Trophoblast cell (in vitro differentiated cells and primary cell): Measurements from ENCODE around the gene SLC30A7. TPM values are rescaled to one million over a fixed set of nuclear protein-coding genes. Genes with fewer than 3 reads are reported as not detected.
A peak's percentile ranks its signal among the peaks of the same experiment; 100 is the strongest.

ENCODE experiments used
- DNase-seq, 2 donors: peaks; one replicate each; pipeline ENCODE4 v3.0.0-alpha.2; 2016
- H2AFZ ChIP-seq: 2 replicates; pipeline ENCODE4 v1.6.1; 2013; ENCODE audit warnings: low read length, moderate library complexity, mild to moderate bottlenecking; ENCODE audit not compliant: insufficient read depth, poor library complexity
- H2AK5ac ChIP-seq: 2 replicates; pipeline ENCODE4 v1.6.1; 2013; ENCODE audit warnings: mild to moderate bottlenecking, low read length
- H2BK120ac ChIP-seq: 2 replicates; pipeline ENCODE4 v1.6.1; 2013; ENCODE audit warnings: low read length, mild to moderate bottlenecking, moderate library complexity; ENCODE audit not compliant: insufficient read depth, poor library complexity
- H2BK12ac ChIP-seq: 2 replicates; pipeline ENCODE4 v1.6.1; 2013; ENCODE audit warnings: mild to moderate bottlenecking, low read length, moderate library complexity
- H2BK5ac ChIP-seq: 2 replicates; pipeline ENCODE4 v1.6.1; 2013; ENCODE audit warnings: low read length, low read depth, moderate library complexity, mild to moderate bottlenecking; ENCODE audit not compliant: poor library complexity
- H3K14ac ChIP-seq: 2 replicates; pipeline ENCODE4 v1.6.1; 2013; ENCODE audit warnings: mild to moderate bottlenecking, low read length
- H3K18ac ChIP-seq: 2 replicates; pipeline ENCODE4 v1.6.1; 2013; ENCODE audit warnings: mild to moderate bottlenecking, low read length
- H3K23ac ChIP-seq: 2 replicates; pipeline ENCODE4 v1.6.1; 2013; ENCODE audit warnings: low read length
- H3K27ac ChIP-seq: 2 replicates; pipeline ENCODE4 v1.5.1; 2013; ENCODE audit warnings: low read depth, mild to moderate bottlenecking, inconsistent platforms, low read length, moderate library complexity
- H3K27me3 ChIP-seq: 2 replicates; pipeline ENCODE4 v1.6.1; 2013; ENCODE audit warnings: inconsistent platforms, mild to moderate bottlenecking, low read length, moderate library complexity; ENCODE audit not compliant: insufficient read depth
- H3K36me3 ChIP-seq, 2 experiments: 1 replicate in 1 of 2; 2 replicates in 1 of 2; pipeline ENCODE4 v1.6.1; 2013; ENCODE audit warnings: low read length in 2 of 2, mild to moderate bottlenecking in 2 of 2, moderate library complexity in 1 of 2; ENCODE audit not compliant: insufficient read depth in 2 of 2, control insufficient read depth in 1 of 2
- H3K4ac ChIP-seq: 2 replicates; pipeline ENCODE4 v1.6.1; 2013; ENCODE audit warnings: low read depth, mild to moderate bottlenecking, low read length, moderate library complexity
- H3K4me1 ChIP-seq, 2 experiments: 1 replicate in 1 of 2; 2 replicates in 1 of 2; pipeline ENCODE4 v1.6.1; 2013; ENCODE audit warnings: low read length in 2 of 2, mild to moderate bottlenecking in 2 of 2, moderate library complexity in 1 of 2; ENCODE audit not compliant: insufficient read depth in 2 of 2, control insufficient read depth in 1 of 2
- H3K4me2 ChIP-seq: 2 replicates; pipeline ENCODE4 v1.6.1; 2013; ENCODE audit warnings: inconsistent platforms, mild to moderate bottlenecking, low read length, moderate library complexity
- H3K4me3 ChIP-seq: 2 replicates; pipeline ENCODE4 v1.5.1; 2013; ENCODE audit warnings: mild to moderate bottlenecking, low read depth, low read length, inconsistent platforms
- H3K79me1 ChIP-seq: one replicate; pipeline ENCODE4 v1.6.1; 2013; ENCODE audit warnings: low read length
- H3K79me2 ChIP-seq: 2 replicates; pipeline ENCODE4 v1.6.1; 2013; ENCODE audit warnings: low read length, mild to moderate bottlenecking; ENCODE audit not compliant: control insufficient read depth, insufficient read depth, poor library complexity
- H3K9ac ChIP-seq: 2 replicates; pipeline ENCODE4 v1.6.1; 2013; ENCODE audit warnings: mild to moderate bottlenecking, low read length
- H3K9me3 ChIP-seq: 2 replicates; pipeline ENCODE4 v1.6.1; 2013; ENCODE audit warnings: low read depth, mild to moderate bottlenecking, control low read depth, inconsistent platforms, low read length; ENCODE audit not compliant: insufficient read depth
- H4K12ac ChIP-seq: 2 replicates; pipeline ENCODE4 v1.6.1; 2013; ENCODE audit warnings: low read depth, mild to moderate bottlenecking, low read length, moderate library complexity
- H4K8ac ChIP-seq: 2 replicates; pipeline ENCODE4 v1.6.1; 2013; ENCODE audit warnings: low read depth, mild to moderate bottlenecking, low read length, moderate library complexity
- H4K91ac ChIP-seq: one replicate; pipeline ENCODE4 v1.6.1; 2013; ENCODE audit warnings: low read depth, mild to moderate bottlenecking, low read length, moderate library complexity
- WGBS: extraction: QIAGEN DNeasy Blood & Tissue Kit; methylation state at CpG from one replicate; pipeline ENCODE4 v1.1.7; 2013; ENCODE audit warnings: missing lambda C conversion rate; ENCODE audit not compliant: insufficient read length, insufficient coverage; ENCODE audit errors: extremely low coverage; 5-methylcytosine and 5-hydroxymethylcytosine counted together
- polyA plus RNA-seq: library from polyadenylated mRNA; stranded (reverse); fragments of 200-250 nt; gene quantifications from 2 replicates; pipeline ENCODE4 v1.2.3, GENCODE V29; 2013

The SLC30A7 gene
- polyA plus RNA-seq: 32.7 and 34.0 TPM in 2 replicates

GRCh38 chr1:100895540-100896480 lies at the start of gene SLC30A7:
Gene SLC30A7, plus strand, starts transcription at chr1:100896090. Its CDS starts 173 bp downstream, at chr1:100896263.
- H2AK5ac ChIP-seq: peak within 1 kb of the TSS; percentile 75
- H3K9ac ChIP-seq: peak within 1 kb of the TSS; percentile 86
- peak within 1 kb of the TSS; percentile 93 for H4K8ac ChIP-seq
- no peaks in the 10 kb centered on the region for H3K4me1 ChIP-seq
- peak within 1 kb of the TSS; percentile 81 for H3K27ac ChIP-seq
- peak within 1 kb of the TSS; percentile 98 for H3K4me2 ChIP-seq
- no CpG with 5 or more reads among the region's 62 CpGs for WGBS
- peak within 1 kb of the TSS; percentile 85 for H2BK120ac ChIP-seq
- H3K36me3 ChIP-seq: peaks cover 2% of the 10 kb centered on the region in 2 experiments
- H3K9me3 ChIP-seq: no peaks in the 10 kb centered on the region
- H2BK12ac ChIP-seq: peak within 1 kb of the TSS; percentile 37
- peak within 1 kb of the TSS; percentile 84 for H4K91ac ChIP-seq
- peaks cover 15% of the 10 kb centered on the region for H3K79me1 ChIP-seq
- DNase-seq: peak; percentile 90 to 93
- H3K18ac ChIP-seq: peak within 1 kb of the TSS; percentile 91
- H2BK5ac ChIP-seq: peak within 1 kb of the TSS; percentile 94
- H3K4ac ChIP-seq: peak within 1 kb of the TSS; percentile 93
- H2AFZ ChIP-seq: peak within 1 kb of the TSS; percentile 97
- H3K79me2 ChIP-seq: peaks cover 11% of the 10 kb centered on the region
- peak within 1 kb of the TSS; percentile 84 for H3K14ac ChIP-seq
- peak within 1 kb of the TSS; percentile 83 for H3K4me3 ChIP-seq
- peak within 1 kb of the TSS; percentile 90 for H4K12ac ChIP-seq
- no peaks in the 10 kb centered on the region for H3K27me3 ChIP-seq
- no peak within 1 kb of the TSS for H3K23ac ChIP-seq

- no CpG with 5 or more reads among the region's 2 CpGs for WGBS
- Histone ChIP-seq H2BK120ac (no peak overlapping the region), H4K12ac (no peak overlapping the region), H3K36me3 (no peaks in the 10 kb centered on the region), H3K9ac (no peak overlapping the region), H3K79me1 (no peaks in the 10 kb centered on the region), H3K9me3 (peaks cover 3% of the 10 kb centered on the region), H3K23ac (no peak overlapping the region), H2AK5ac (no peak overlapping the region), H3K79me2 (no peaks in the 10 kb centered on the region), H2BK5ac (no peak overlapping the region), H3K4me1 (no peaks in the 10 kb centered on the region), H3K18ac (no peak overlapping the region), H4K91ac (no peak overlapping the region), H3K4ac (no peak overlapping the region), H3K27me3 (no peaks in the 10 kb centered on the region), H3K27ac (no peak overlapping the region), H2BK12ac (no peak overlapping the region), H3K4me3 (no peak overlapping the region), H3K4me2 (no peak overlapping the region), H2AFZ (no peak overlapping the region), H4K8ac (no peak overlapping the region), H3K14ac (no peak overlapping the region)
- DNase-seq: no peak
Measured at GRCh38 chr1:100847361-100848082, 48.4 kb upstream of the SLC30A7 start.

GRCh38 chr1:100851726-100852125 lies 44.2 kb upstream of the SLC30A7 start:
- H2BK120ac ChIP-seq: no peak overlapping the region
- H3K9me3 ChIP-seq: no peaks in the 10 kb centered on the region
- no peak overlapping the region for H3K14ac ChIP-seq
- no peak overlapping the region for H3K23ac ChIP-seq
- H3K36me3 ChIP-seq: no peaks in the 10 kb centered on the region
- H3K27ac ChIP-seq: no peak overlapping the region
- H3K4me3 ChIP-seq: no peak overlapping the region
- 100% methylated on average over 1 of the region's 5 CpGs for WGBS
- no peak overlapping the region for H2BK12ac ChIP-seq
- H3K4ac ChIP-seq: no peak overlapping the region
- no peaks in the 10 kb centered on the region for H3K27me3 ChIP-seq
- no peak overlapping the region for H4K8ac ChIP-seq
- DNase-seq: no peak
- H2AK5ac ChIP-seq: no peak overlapping the region
- H2BK5ac ChIP-seq: no peak overlapping the region
- H3K79me2 ChIP-seq: no peaks in the 10 kb centered on the region
- no peaks in the 10 kb centered on the region for H3K4me1 ChIP-seq
- no peak overlapping the region for H3K4me2 ChIP-seq
- H4K91ac ChIP-seq: no peak overlapping the region
- H3K9ac ChIP-seq: no peak overlapping the region
- no peaks in the 10 kb centered on the region for H3K79me1 ChIP-seq
- no peak overlapping the region for H2AFZ ChIP-seq
- no peak overlapping the region for H4K12ac ChIP-seq
- H3K18ac ChIP-seq: no peak overlapping the region

GRCh38 chr1:100852976-100853375 lies 42.9 kb upstream of the SLC30A7 start:
- Histone ChIP-seq H2AFZ (no peak overlapping the region), H3K27ac (no peak overlapping the region), H3K4me1 (no peaks in the 10 kb centered on the region), H2BK12ac (no peak overlapping the region), H3K9me3 (no peaks in the 10 kb centered on the region), H3K79me2 (no peaks in the 10 kb centered on the region), H4K91ac (no peak overlapping the region), H2BK5ac (no peak overlapping the region), H3K4me3 (no peak overlapping the region), H3K18ac (no peak overlapping the region), H3K4me2 (no peak overlapping the region), H3K9ac (no peak overlapping the region), H3K36me3 (no peaks in the 10 kb centered on the region), H3K27me3 (no peaks in the 10 kb centered on the region), H4K12ac (no peak overlapping the region), H2BK120ac (no peak overlapping the region), H2AK5ac (no peak overlapping the region), H3K23ac (no peak overlapping the region), H3K79me1 (no peaks in the 10 kb centered on the region), H3K14ac (no peak overlapping the region), H3K4ac (no peak overlapping the region), H4K8ac (no peak overlapping the region)
- WGBS: no CpG with 5 or more reads among the region's 3 CpGs
- DNase-seq: no peak
